ENCODE measurements around the gene TEAD4.
"Not testable (repeated sequence)": the region's sequence is repeated elsewhere in the genome, so short reads cannot be mapped to it uniquely, and the experiment has no call there.

The TEAD4 gene

DNA sequence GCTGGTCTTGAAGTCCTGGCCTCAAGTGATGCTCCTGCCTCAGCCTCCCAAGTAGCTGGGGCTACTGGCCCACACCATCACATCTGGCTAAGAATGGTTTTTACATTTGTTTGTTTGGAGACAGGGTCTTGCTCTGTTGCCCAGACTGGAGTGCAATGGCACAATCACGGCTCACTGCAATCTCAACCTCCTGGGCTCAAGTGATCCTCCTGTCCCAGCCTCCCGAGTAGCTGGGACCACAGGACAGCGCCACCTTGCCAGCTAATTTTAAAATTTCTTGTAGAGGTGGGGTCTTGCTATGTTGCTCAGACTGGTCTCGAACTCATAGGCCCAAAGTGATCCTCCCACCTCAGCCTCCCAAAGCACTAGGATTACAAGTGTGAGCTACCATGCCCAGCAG, 89.3 kb downstream of the TEAD4 start:
- no peak for DNase-seq (ENCODE audit: low spot score)

GRCh38 chr12:3049176-3049575, 90.0 kb downstream of the TEAD4 start:
- DNase-seq (ENCODE audit: low spot score): no peak

DNA sequence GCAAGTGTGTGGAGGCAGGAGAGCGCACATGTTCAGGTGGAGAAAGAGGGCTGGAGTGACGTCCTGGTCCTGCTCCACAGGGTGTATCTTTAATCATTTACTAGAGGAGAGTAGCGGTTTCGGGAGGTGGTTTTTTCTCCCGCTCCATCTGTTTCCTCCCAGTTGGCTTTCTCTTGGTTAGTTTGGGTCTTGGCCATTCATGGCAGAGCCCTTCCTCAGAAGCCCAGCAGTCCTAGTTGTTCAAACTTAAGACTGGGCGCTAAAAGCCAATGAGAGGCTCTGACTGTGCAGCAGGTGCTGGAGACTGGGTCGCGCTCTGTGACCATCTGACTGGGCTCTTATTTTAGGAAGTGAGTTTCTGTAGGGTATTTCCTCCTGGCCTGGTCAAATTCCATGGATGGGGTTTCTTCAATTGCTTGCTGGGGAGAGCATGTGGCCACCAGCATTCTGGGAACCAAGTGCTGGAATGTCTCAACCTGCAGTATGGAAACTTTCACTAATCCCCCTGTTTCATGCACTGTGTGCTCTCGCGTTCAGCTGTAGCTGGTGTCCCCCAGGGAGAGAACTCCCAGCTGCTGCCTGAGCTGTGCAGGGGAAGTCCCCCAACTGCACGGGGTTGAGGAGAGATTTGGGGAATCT, 90.5 kb downstream of the TEAD4 start:
- no peak for DNase-seq (ENCODE audit: low spot score)

DNA sequence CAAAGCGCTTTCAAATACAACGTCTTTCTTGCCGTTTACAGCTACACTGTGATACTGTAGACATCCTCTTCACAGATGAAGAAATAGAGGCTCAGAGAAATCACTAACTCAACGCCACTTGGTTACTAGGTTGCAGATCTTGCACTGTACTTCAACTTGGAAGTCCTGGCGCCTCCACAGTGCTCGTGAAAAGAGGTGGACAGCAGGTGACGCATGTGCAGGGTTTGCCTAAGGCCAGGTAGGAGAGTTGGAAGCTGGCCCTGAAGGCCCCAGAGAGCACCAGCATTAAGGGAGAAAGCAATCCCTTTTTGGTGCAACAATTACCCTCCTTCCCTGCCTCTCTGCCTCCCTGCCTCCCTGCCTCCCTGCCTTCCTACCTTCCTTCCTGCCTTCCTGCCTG, 95.2 kb downstream of the TEAD4 start:
- DNase-seq (ENCODE audit: low spot score): no peak

DNA sequence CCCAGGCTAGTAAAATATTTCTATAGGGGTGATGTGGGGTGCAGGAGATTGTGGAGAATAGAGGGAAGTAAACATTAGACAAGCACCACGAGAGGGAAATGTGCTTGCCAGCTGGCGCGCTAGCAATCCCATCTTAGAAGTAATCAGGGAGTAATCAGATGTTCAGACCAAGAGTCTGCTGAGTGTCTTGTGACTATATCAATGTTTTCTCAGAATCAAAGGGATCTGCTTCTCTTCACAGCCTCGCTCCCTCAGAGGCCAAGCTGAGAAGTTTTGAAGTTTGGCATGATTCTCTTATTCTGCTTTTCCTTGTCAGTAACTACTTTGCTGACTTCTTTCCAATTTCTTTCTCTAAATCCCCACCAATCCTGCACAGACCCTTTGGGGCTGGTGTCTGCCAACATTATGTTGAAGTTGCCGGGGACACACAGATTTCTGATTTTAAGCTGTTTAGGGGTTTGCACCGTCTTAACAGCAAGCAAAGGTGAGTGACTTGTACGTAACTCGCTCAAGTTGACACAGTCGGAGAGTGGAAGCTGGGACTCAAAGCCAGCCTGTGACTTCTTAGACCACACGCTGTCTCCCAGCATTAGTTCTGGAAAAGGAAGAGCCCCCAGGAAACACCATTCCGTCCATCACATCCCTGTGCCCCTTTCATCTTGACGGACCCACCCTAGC, 96.0 kb downstream of the TEAD4 start:
- no peak for DNase-seq (ENCODE audit: low spot score)

GRCh38 chr12:3055704-3056467, 96.7 kb downstream of the TEAD4 start:
- DNase-seq (ENCODE audit: low spot score): no peak

DNA sequence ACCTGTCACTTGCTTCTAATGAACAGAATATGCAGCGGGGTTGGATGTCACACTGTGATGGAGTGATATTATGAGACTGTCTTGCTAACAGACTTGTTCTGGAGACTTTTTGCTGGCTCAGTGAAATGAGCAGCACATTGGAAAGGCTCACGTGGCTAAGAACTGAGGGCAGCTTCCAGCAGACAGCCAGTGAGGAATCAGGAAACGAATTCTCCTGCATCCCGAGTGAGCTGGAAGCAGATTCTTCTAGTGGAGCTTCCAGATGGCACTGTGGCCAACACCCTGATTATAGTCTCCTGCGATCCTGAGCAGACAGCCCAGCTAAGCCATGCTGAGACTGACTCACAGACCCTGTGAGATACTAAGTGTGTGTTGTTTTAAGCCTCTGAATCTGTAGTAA, 101.9 kb downstream of the TEAD4 start:
- no peak for DNase-seq (ENCODE audit: low spot score)

DNA sequence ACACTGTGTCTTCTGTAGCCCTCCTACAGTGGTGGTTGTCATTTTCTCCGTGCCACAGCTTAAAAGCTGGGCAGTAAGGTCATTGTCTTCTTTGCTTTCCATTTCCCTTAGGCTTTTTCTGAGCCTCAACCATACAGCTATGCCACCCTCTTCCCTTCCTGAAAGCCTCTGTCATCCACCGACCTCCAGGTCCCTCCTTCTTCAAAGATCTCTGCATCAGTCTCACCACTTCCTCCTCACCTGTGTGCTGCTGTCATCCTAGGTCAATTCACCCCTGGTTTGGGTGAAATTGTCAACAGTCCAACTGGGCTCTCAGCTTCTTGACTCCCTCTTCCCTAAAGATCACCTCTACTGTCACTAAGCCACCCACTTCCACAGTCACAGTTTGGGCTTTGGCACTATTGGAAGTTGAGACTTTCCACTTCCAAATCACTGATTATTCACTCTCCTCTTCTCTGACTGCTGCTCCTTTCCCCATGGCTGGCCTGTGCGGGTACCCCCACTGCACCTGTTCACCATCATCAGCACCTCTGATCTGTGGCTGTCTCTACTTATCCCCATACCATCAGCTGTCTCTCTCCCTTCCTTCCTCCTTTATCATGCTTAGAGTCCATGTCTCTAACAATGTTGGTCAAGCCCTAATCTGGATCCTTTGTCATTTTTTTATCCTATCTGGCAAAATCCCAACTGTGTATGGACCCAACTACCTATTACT, 102.5 kb downstream of the TEAD4 start:
- no peak for DNase-seq (ENCODE audit: low spot score)

- DNase-seq (ENCODE audit: low spot score): no peak
Measured at GRCh38 chr12:3065300-3065699, 106.1 kb downstream of the TEAD4 start.

DNA sequence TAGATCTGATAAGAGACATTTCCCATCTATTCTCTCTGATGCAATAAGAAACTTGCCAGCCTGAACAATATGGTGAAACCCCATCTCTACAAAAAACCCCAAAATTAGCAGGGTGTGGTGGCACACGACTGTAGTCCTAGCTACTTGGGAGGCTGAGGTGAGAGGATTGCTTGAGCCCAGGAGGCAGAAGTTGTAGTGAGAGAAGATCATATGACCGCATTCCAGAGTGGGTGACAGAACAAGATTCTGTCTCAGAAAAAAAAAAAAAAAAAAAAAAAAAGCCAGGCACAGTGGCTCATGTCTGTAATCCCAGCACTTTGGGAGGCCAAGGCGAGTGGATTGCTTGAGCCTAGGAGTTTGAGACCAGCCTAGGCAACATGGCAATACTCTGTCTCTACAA, 106.6 kb downstream of the TEAD4 start:
- DNase-seq (ENCODE audit: low spot score): not testable (repeated sequence)

- no peak for DNase-seq (ENCODE audit: low spot score)
Measured at GRCh38 chr12:3069714-3070113, 110.5 kb downstream of the TEAD4 start.

DNA sequence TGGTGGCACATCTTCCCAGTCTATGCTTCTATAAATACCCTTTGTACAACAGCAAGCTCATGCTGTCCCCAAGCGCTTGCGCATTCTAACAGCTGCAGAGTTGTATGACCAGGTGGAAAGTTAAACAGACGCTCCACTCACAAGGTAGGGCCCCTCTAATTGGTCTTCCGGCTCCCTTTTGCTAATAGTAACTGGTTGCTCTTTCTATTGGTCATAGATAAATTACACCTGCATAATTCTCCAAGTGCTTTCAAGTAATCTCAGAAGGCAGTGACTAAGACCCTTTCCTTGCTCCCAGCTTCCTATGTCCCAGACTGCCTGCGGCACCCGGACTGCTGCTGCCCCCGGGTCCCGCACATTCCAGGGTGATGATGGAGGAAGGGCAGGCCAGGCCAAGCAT, 111.9 kb downstream of the TEAD4 start:
- no peak for DNase-seq (ENCODE audit: low spot score)

GRCh38 chr12:3071710-3072109, 112.5 kb downstream of the TEAD4 start:
- no peak for DNase-seq (ENCODE audit: low spot score)

DNA sequence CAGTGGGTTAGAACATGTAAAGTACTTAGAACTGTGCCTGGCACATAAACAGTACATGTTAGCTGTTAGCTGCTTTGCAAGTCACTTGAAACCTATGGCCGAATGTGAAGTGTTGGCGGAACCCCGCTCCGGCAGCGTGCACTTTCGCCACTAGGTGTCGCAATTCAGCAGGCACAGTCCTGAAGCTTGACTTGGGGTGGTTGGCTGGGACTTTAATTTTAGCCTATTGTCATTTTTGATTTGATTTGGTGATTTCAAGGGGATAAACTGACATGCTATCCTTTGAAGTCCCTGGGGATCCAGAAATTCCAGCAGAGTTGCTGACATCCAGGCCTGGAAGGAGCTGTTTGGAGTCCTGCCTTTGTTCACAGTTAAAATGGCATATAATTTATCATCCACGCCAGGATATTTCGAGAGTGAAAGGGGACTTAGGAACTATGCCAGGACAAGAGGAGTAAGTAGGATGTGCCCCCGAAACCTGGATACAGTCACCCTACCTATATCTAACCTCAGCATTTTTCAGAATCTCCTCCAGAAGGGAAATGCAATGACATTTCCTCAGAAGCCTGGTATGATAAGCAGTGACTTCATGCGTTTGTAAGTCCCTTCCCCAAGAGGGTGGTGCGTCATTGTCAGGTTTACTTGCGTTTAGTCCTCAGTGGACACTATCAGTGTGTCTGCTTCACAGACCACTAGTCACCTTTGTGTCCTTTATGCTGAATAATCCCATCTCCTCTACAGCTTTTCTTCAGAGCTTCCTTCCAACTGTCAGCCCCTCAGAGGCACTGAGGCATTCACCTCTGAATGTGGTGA, 114.4 kb downstream of the TEAD4 start:
- DNase-seq (ENCODE audit: low spot score): peak; percentile 67

DNA sequence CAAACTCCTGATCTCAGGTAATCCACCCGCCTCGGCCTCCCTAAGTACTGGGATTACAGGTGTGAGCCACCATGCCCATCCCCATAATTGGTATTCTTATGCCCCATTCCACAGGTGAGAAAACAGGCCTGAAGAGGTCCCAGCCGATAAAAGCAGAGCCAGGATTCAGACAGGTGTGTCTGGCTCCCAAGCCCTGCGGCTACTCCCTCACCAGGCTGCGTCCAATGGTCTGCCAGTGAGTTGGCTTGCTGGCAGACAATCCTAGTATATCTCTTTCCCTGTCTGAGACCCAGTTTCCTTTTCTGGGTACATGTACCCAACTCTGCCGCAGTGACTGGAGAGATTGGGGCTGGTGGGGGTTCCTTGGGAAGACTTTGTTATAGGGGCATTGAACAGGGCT, 116.1 kb downstream of the TEAD4 start:
- no peak for DNase-seq (ENCODE audit: low spot score)

DNA sequence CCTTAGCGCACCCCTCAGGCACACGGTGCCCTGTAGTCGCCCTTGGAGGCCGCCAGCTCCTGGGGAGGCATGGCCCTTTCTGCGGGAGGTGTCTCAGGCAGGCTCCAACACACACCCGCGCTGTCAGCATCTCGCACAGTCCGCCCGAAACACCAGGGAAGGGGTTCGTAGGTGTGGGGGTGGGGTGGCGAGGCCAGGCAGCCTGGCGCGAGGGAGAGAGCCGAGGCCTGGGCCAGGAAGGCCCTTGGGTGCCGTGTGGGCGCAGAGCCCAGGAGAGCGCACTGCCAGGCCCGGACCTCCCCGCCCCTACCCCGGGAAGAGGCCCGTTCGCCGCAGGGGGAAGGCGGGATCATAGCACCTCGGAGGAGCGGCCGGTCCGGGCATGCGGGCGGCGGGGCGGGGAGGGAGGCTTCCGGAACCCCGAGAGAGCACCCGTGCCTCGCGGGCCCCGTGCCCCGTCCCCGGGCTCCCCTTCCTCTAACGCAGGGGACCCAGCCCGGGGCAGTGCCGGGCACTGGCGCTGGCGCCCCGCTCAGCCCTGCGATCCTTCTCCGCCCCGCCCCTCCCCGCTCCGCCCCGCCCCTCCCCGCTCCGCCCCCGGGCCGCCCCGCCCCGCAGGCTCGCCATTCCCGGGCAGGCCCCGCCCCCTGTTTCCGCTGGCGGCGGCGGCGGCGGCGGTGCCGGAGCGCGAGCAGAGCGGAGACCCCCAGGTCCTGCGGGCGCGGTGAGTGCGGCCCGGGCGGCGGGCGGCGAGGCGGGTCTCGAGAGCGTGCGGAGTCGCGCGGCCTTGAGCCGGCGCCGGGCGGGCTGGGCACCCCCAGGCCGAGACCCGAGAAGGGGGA, 117.8 kb downstream of the TEAD4 start, which contains the start of gene TSPAN9:
TSPAN9 (plus strand) TSS at position 650 of the 842 bp plus-strand sequence. CDS start 123,815 bp downstream, outside the sequence.
- no peak for DNase-seq (ENCODE audit: low spot score)

DNA sequence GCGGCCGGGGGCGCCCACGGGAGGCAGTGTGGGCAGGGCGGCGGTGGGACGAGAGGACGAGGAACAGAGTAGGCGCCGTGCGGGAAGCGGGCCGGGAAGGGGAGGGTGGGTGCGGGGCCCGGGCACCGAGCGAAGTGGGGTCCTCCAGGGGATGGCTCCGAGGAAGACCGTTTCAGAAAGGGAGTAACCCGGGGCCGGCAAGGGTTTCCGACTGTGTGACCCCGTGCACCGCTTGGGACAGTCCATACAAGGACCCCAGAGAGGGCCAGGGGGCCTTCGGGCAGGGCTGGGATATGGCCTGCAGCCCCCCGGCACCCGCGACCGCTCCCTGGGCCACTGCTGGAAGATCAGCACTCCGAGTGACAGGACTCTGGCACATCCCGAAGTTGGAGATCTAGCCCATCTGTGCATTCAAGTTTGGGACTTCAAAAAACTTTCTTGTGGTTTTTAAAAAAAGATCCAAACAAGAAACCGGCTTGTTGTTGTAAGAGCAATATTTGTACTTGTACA, 118.4 kb downstream of the TEAD4 start:
- no peak for DNase-seq (ENCODE audit: low spot score)

GRCh38 chr12:3078086-3078820, 119.1 kb downstream of the TEAD4 start:
- DNase-seq (ENCODE audit: low spot score): no peak

- no peak for DNase-seq (ENCODE audit: low spot score)
Measured at GRCh38 chr12:3081091-3081490, 121.9 kb downstream of the TEAD4 start.

- no peak for DNase-seq (ENCODE audit: low spot score)
Measured at GRCh38 chr12:3081886-3082285, 122.7 kb downstream of the TEAD4 start.

All from pons (tissue), 1 donor.